NB4 (cell line): Measurements from ENCODE around the gene BMPR1A.

Source experiments
- DNase-seq: peaks from one replicate; pipeline ENCODE4 v3.0.0; 2010; ENCODE audit warnings: low read depth
- H3K4me3 ChIP-seq: one replicate; pipeline ENCODE4 v1.5.1; 2011; ENCODE audit warnings: mild to moderate bottlenecking, low read depth, low read length, moderate library complexity
- CTCF ChIP-seq: IDR thresholded peaks from one replicate; pipeline ENCODE4 v1.5.1; 2012; ENCODE audit warnings: low read depth, low read length
- MAX ChIP-seq: IDR thresholded peaks from 2 replicates; pipeline ENCODE4 v1.6.1; 2011; ENCODE audit warnings: low read depth, low read length
- MYC ChIP-seq: IDR thresholded peaks from 2 replicates; pipeline ENCODE4 v1.6.1; 2011; ENCODE audit warnings: low read depth, low read length
- POLR2A ChIP-seq: IDR thresholded peaks from 2 replicates; pipeline ENCODE4 v1.6.1; 2011; ENCODE audit warnings: mild to moderate bottlenecking; ENCODE audit not compliant: insufficient read length; ENCODE audit errors: extremely low read depth

Gene BMPR1A

GRCh38 chr10:86759073-86759672 is 2.8 kb downstream of the BMPR1A start:
- peak; percentile 38 for DNase-seq
- H3K4me3 ChIP-seq: peak overlapping the region; percentile 37
- TF ChIP-seq CTCF: no peak
- TF ChIP-seq MYC: no peak
- no peak for TF ChIP-seq MAX
- TF ChIP-seq POLR2A: no peak

- TF ChIP-seq CTCF: no peak
- H3K4me3 ChIP-seq: no peak overlapping the region
- no peak for DNase-seq
These were observed 7.0 kb downstream of the BMPR1A start for GRCh38 chr10:86763404-86763803.

GRCh38 chr10:86765548-86765947 is 9.1 kb downstream of the BMPR1A start:
- DNase-seq: no peak
- no peak overlapping the region for H3K4me3 ChIP-seq
- TF ChIP-seq MAX: no peak
- no peak for TF ChIP-seq CTCF
- no peak for TF ChIP-seq MYC
- TF ChIP-seq POLR2A: no peak

GRCh38 chr10:86768412-86769062 is 12.1 kb downstream of the BMPR1A start:
- TF ChIP-seq MYC: no peak
- TF ChIP-seq MAX: no peak
- no peak for TF ChIP-seq POLR2A
- no peak for TF ChIP-seq CTCF
- DNase-seq: no peak
- no peak overlapping the region for H3K4me3 ChIP-seq

GRCh38 chr10:86769991-86770390 is 13.6 kb downstream of the BMPR1A start:
- DNase-seq: no peak
- no peak overlapping the region for H3K4me3 ChIP-seq
- no peak for TF ChIP-seq POLR2A
- no peak for TF ChIP-seq MAX

- peak; percentile 21 for DNase-seq
- no peak for TF ChIP-seq MYC
- TF ChIP-seq CTCF: no peak
- no peak for TF ChIP-seq MAX
- no peak for TF ChIP-seq POLR2A
- H3K4me3 ChIP-seq: no peak overlapping the region
These were observed 14.1 kb downstream of the BMPR1A start for GRCh38 chr10:86770412-86770960.
